ENCODE results near the gene SART1.

SART1 gene

DNA sequence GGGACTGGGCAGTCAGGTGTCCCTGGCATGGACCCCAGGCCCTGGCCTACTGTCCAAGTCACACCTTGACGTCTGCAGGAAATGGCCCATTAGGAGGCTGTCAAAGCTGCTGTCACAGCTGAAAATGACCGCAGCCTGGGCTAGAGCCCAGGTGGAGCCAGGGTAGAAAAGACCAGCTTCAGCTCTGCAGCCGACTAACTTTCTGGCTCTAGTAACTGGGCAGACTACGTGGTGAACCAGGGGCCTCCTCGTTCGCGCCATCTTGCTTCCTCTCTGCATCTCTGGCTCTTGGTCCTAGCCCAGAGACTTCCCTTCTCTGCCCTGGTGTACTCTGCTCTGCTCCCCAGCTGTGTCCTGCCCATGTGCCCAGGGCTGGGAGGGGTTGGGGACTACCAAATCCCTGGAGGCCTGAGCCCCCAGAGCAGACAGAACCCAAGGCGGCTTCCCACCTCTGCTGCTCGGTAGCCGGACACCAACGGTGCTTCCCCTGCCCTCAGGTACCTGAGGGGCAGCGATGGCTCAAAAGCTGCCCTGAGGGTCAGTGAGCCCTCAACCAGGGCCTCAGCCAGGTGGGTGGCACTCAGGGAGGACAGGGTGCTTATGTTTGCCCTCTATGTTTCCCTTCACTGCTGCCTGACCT, 19.7 kb downstream of the SART1 start:
- no peak for DNase-seq (ENCODE audit: low read depth, low spot score)
- TF ChIP-seq, protein P1, sequence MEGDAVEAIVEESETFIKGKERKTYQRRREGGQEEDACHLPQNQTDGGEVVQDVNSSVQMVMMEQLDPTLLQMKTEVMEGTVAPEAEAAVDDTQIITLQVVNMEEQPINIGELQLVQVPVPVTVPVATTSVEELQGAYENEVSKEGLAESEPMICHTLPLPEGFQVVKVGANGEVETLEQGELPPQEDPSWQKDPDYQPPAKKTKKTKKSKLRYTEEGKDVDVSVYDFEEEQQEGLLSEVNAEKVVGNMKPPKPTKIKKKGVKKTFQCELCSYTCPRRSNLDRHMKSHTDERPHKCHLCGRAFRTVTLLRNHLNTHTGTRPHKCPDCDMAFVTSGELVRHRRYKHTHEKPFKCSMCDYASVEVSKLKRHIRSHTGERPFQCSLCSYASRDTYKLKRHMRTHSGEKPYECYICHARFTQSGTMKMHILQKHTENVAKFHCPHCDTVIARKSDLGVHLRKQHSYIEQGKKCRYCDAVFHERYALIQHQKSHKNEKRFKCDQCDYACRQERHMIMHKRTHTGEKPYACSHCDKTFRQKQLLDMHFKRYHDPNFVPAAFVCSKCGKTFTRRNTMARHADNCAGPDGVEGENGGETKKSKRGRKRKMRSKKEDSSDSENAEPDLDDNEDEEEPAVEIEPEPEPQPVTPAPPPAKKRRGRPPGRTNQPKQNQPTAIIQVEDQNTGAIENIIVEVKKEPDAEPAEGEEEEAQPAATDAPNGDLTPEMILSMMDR (IDR thresholded peaks at IDR 0.05; ENCODE audit: insufficient read depth, low read length, missing control alignments) = no peak
- CTCF ChIA-PET = interaction anchor here (1.0 to 44.9 kb wide), 2 partner anchors 10 to 99 kb away, joined by 4 to 1090 read pairs; partner anchors contain the start of genes CCDC85B, CTSW, EFEMP2 and FIBP
- POLR2A ChIA-PET = interaction anchor here (2.5 kb wide), 1 partner anchor 90 kb away, joined by 7 read pairs; the partner anchor contains the start of gene CCDC85B
- no peak overlapping the region for H3K4me3 ChIP-seq (ENCODE audit: low read depth, low read length)

DNA sequence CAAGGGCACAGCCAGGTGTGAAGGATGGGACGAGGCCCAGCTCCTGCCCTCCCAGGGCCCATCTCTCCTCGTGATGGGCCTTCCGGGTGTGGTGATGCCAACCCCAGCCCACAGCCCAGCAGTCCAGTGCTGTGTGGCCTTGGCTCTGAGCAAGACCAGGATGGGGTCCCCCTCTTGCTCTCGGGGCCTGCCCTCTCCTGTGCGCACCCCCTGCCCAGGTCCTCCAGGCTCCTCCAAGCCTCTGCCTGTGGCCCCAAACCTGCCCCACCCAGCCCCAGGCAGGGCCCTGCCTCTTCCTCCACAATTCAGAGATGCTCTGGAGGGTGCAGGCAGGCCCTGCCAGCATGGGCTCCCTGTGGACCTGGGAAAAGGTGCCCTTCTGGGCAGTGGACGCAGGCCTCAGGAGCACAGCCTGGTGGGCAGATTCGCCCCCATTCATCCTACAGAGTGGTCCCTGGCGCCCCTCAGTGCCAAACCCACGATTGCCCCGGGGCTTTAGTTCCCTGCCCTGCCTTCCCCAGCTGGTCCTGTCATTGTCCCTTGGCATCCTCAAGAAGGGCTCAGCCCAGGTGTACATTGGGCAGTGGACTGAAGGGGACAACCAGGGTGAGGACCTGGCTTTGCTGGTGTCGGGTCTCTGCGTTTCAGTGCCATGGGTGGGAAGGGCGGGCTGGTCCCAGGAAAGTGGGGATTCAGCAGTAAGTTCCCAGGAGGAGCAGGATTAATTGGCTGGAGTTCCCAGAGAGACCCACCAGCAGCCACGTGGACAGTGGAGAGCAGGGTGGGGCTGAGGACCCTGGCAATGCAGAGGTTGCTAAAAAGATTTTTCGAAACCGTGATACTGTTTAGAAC, 20.7 kb downstream of the SART1 start:
- no peak overlapping the region for H3K4me3 ChIP-seq (ENCODE audit: low read depth, low read length)
- POLR2A ChIA-PET = interaction anchor here (0.6 to 2.5 kb wide), 3 partner anchors 11 to 91 kb away, joined by 3 to 7 read pairs (median 4); partner anchors contain the start of gene CCDC85B
- TF ChIP-seq, protein P1 (IDR thresholded peaks at IDR 0.05; ENCODE audit: insufficient read depth, low read length, missing control alignments) = no peak
- DNase-seq (ENCODE audit: low read depth, low spot score) = no peak
- CTCF ChIA-PET = interaction anchor here (0.8 to 44.9 kb wide), 6 partner anchors 9 to 277 kb away, joined by 3 to 1090 read pairs (median 4); partner anchors contain the start of genes CCDC85B, CTSW, EFEMP2 and FIBP

DNA sequence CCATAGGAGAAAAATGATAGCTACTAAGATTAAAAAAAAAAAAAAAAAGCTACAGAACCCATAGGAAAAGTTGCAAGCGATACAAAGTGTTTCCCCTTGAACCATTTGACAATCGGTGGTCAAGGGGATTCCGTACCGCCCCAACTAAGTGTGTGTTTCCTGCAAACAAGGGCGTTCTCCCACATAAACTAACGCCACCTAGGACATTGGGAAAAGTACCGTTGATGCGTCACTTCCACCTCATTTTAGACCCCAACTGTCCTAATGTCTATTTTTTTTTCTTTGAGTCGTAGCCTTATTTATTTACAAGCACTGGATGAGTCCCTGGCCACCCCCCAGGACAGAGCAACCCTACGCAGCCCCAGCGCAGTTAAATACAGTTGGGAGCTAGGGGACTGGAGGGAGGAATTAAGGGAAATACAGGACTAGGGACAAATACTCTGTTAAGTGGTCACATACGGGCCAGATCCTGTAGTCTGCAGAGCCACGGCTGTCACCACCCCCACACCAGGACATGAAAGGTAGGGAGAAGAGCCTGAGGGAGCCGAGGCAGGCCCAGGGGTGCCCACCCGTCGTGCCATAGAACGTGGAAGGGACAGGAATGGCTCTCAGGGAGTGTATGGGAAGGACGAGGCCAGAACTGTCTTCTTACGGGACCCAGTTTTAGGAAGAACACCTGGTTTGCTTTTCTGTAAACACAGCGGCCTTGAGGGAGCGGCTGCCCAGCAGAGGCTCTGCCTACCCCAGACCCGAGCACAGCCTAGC, 21.5 kb downstream of the SART1 start:
- TF ChIP-seq, protein P1 (IDR thresholded peaks at IDR 0.05; ENCODE audit: insufficient read depth, low read length, missing control alignments) = no peak
- DNase-seq (ENCODE audit: low read depth, low spot score) = no peak
- CTCF ChIA-PET = interaction anchor here (0.8 to 44.9 kb wide), 5 partner anchors 12 to 278 kb away, joined by 3 to 1090 read pairs (median 5); partner anchors contain the start of genes CCDC85B, CTSW, EFEMP2 and FIBP
- POLR2A ChIA-PET = interaction anchor here (0.6 to 2.5 kb wide), 4 partner anchors 11 to 123 kb away, joined by 3 to 7 read pairs (median 4); partner anchors contain the start of genes CCDC85B and MUS81
- no peak overlapping the region for H3K4me3 ChIP-seq (ENCODE audit: low read depth, low read length)

DNA sequence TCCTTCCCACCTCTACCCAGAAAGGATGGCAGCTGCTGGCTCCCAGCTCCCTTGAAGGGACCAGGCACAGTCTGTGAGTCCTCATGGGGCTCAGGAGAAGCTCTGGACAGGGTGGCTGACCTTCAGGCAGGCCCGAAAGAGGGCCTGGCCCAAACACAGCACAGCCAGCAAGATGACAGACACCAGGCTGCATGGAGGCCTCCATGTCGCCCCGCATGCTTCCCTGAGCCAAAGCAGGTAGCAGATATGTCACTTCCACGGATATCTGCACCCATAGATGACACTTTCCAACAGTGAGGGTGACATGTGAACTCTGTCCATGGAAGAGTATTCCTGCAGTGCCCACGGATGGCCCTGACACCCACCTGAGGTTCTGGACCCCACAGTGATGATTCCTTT, 22.1 kb downstream of the SART1 start:
- CTCF ChIA-PET = interaction anchor here (1.9 to 44.9 kb wide), 3 partner anchors 13 to 124 kb away, joined by 5 to 1090 read pairs (median 8); partner anchors contain the start of genes CCDC85B, CTSW, EFEMP2 and FIBP

DNA sequence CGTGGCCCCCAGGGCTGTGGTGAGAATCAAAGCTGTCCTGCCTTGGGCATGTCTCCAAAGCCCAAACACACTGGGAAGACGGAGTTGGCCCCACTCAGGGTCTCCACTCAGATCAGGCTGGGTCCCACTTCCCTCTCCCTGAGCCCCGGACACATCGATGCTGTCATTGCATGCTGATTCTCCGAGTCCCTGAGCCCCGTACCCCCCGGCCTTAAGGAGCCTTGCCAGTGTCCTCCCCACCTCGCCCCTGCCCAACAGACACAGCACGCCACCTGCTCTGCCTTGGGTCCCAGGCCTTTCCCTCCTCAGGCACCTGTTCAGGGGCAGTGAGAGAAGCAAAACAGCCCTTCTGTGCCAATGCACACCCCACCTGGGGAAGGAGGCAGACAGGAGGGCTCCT, 25.8 kb downstream of the SART1 start:
- POLR2A ChIA-PET = no interaction called here
- CTCF ChIA-PET = interaction anchor here (1.0 to 44.9 kb wide), 11 partner anchors 11 to 276 kb away, joined by 3 to 1090 read pairs (median 8); partner anchors contain the start of genes CCDC85B, CTSW, EFEMP2 and FIBP

More for the DNA sequence above, 22.1 kb downstream of the SART1 start:
- TF ChIP-seq, protein P1 (IDR thresholded peaks at IDR 0.05; ENCODE audit: insufficient read depth, low read length, missing control alignments) = no peak
- H3K4me3 ChIP-seq (ENCODE audit: low read depth, low read length) = no peak overlapping the region
- POLR2A ChIA-PET = interaction anchor here (1.4 kb wide), 1 partner anchor 124 kb away, joined by 4 read pairs; the partner anchor contains the start of gene MUS81
- no peak for DNase-seq (ENCODE audit: low read depth, low spot score)

More for the DNA sequence above, 25.8 kb downstream of the SART1 start:
- TF ChIP-seq, protein P1 (IDR thresholded peaks at IDR 0.05; ENCODE audit: insufficient read depth, low read length, missing control alignments) = no peak
- no peak for DNase-seq (ENCODE audit: low read depth, low spot score)
- no peak overlapping the region for H3K4me3 ChIP-seq (ENCODE audit: low read depth, low read length)
